MV-4-11 (cell line): ENCODE measurements around the gene TLE4.
"Not testable (repeated sequence)": the region's sequence is repeated elsewhere in the genome, so short reads cannot be mapped to it uniquely, and the experiment has no call there.

Experiments used
- DNase-seq: peaks from one replicate; lab custom pipeline; 2025; lab: John Stamatoyannopoulos, UW

Gene TLE4

DNA sequence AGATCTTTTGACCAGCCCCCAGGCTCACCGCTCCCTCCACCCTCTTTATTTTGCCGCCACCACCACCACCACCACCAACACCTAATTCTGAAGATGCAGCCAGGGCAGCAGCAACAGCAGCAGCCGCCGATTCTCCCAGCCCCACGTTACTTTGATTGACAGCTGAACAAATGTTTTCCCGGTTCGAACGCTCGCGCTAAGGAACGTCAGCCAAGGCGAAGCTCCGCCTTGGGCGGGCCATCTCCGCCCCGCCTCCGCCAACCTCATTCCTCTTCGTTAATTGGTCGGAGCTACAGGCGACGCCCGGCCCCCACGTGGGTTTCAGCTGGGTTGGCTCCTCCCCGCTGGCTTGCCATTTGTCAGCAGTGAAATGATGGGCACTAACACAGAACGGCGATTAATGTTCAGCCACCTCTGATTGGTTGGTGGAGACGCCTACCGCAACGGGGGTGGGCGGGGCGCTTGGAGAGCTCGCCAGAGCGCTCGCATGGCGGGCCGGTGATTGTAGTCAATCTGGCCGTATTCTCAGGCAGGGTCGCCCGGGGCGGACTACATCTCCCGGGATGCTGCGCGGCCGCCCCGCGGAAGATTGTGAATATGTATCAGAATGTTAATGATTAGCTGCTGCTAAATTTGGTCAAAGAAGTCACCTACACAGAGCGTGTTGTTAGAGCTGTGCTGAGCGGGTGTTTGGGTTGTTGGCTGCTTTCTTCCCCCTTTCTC is at the start of gene TLE4:
TSS of gene TLE4 (plus strand) at position 657 of the 723 bp plus-strand sequence. CDS start 826 bp downstream, outside the sequence.
- peak; percentile 100 for DNase-seq

DNA sequence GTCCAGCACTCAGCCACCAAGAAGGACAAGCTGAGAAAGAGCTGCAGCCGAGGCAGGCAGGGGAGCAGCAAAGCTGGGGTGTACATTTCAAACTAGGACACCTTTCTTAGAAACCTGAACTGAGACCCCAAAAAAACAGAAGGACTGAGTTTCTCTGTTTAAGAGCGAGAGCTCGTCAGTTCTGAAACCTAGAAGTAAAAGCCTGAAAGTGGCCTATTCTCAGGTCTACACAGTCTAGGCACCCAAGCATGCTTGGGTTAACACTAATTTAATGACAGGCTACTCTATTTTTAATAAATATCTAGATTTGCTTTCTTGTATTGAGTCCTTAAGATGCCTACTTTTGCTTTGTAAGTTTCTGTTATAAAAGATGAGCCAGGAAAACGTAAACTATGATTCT is 49.0 kb upstream of the TLE4 start:
- DNase-seq: no peak

DNA sequence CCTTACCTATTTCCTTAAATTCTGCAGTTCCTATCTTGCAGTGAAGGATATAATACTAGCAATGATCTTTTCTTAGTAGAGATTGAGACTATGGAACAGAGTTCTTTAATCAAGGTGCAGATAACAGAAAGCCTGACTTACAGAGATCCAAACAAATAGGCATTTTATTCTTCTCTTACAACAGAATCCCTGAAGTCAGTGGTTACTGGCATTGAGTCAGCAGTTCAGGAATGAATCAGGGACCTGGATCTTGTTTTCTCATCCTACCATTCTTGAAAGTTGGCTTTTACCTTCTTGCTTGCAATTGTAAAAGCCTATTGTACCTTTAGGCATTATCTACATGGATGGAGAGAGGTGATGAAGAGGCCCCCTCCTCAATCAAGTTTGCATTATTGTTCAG is 47.5 kb upstream of the TLE4 start:
- DNase-seq: no peak

DNA sequence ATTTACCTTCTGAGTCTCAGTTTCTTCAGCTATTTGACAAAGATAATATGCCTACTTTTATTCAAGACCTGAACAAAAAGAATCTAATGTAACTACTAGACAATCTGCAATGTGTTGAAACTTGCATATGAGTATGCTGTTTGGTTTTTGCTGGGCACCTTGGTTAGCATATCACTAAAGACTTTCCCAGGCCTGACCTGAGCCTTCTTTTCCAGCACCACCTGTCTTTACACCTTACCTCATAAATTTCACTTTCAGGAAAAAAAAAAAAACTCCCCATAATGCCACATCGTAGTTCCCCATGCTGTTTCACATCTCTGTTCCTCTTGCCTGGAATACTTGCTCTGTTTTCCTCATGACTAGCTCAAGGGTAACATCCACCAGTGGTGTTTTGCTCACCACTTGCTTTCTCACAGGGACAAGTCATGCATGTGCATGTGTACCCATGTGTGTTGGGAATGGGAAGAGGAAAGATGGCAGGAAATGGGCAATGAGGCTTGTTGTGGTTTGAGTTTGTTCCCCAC is 45.6 kb upstream of the TLE4 start:
- DNase-seq: no peak

DNA sequence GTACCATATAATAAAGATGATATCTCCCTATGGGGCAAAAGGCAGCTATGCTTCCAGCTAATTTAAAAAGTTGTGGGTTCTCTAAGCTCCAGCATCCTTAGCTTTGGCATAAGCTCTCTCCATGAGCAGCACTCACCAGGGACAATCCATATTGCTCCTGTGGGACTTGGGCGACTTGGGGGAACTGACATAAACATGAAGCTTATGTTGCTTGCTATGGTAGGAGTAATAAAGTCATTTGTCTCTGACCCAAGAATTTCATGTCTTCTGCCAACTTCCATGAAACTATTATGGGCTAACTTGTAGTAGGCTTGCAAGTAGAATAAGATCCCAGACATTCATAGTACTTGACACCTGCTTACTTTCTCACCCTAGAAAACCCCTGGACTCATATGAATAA is 36.2 kb upstream of the TLE4 start:
- DNase-seq: no peak

DNA sequence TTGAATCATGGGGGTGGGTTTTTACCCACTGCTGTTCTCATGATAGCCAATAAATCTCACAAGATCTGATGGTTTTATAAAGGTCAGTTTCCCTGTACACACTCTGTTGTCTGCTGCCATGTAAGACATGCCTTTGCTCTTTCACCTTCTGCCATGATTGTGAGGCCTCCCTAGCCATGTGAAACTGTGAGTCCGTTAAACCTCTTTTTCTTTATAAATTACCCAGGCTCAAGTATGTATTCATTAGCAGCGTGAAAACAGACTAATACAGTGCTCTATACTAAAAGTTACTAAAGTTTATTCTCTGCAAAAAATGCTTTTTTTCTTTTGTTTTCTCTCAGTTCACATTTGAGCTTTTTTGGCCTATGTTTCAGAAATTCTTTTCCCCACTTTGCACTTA is 33.9 kb upstream of the TLE4 start:
- no peak for DNase-seq

DNA sequence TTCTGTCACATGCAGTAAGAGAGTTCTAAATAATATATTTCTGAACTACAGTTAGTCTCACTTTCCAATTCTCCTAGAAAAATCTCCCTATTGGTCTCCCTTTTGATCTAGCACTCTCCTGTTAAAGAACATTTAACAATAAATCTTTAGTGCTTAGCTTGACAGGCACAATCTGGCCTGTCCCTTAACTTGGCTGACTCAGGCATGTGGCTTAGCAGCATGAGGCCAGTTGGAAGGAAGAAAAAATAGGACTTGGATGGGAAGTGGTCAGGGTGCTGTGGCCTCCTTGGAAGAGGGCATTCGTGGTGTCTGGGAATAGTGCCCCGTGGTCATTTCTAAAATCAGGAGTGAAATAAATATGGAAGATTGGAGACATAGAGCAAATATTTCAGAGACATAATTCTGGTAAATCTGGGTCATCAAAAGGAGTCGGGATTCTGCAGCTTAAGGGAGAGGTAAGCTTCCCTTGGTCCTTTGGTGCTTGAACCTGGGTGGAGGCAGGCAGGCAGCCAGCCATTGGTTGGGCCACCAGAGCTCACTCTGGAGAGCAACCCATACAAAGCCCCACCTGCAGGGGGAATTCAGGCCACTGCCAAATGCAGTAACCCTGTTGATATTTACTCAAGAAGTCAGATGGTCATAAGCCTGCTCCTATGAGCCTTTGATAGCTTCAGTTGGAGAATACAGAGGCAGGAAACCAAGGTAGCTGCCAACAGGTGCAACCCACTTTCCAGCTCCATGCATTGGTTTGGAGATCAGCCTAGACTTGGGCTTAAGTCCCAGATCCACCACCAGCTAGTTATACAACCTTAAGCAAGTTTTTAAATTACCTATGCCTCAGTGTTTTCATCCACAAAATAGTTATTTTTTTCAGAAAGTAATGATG is 28.8 kb upstream of the TLE4 start:
- no peak for DNase-seq

DNA sequence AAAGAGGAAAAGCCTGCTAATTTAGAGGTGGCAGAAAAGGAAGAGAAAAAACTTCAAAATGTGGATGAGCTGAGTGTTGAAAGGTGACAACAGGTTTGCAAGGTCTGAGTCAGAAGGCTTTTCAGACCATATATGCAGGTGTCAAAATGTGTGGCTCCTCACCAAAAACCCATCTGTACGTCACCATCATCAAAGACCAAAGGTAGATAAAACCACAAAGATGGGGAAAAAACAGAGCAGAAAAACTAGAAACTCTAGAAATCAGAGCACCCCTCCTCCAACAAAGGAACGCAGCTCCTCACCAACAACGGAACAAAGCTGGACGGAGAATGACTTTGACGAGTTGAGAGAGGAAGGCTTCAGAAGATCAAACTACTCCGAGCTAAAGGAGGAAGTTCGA is 27.4 kb upstream of the TLE4 start:
- DNase-seq: not testable (repeated sequence)

DNA sequence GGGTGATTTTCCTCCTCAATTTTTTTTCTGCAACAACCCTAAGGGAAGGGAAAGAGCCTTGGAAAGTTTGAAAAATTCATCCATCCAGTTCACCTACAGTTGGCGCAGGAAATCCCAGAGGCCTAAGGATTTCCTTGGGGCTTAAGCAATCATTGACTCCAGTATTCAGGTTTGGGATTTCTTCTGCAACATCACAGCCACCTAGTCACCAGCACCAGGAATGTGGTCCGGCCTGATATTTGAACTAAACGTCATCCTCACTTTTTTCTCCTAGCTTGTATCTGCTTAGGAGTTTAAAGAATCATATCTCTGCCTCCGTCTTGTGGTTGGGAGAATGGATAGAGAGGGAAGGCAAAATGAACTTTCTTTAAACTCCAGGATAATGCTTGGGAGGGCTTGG is 20.2 kb upstream of the TLE4 start:
- no peak for DNase-seq

DNA sequence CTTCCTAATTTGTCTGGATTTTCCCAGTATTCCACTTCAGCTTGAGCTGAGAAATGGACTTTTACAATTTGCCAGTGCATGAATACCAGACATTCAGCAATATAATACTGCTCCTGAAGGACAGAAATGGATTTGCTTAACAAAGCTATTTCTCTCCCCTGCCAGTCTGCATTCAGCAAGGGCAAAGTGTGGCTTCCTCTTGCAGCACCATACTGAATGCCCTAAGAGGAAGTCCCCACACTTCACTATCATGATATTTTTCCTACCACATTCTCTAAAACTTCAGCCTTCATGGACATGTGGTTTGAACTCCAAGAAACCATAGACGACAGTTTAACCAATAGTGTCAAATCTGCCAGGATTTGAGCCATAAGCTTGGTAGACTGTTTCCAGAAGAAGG is 19.8 kb upstream of the TLE4 start:
- DNase-seq: peak; percentile 84

DNA sequence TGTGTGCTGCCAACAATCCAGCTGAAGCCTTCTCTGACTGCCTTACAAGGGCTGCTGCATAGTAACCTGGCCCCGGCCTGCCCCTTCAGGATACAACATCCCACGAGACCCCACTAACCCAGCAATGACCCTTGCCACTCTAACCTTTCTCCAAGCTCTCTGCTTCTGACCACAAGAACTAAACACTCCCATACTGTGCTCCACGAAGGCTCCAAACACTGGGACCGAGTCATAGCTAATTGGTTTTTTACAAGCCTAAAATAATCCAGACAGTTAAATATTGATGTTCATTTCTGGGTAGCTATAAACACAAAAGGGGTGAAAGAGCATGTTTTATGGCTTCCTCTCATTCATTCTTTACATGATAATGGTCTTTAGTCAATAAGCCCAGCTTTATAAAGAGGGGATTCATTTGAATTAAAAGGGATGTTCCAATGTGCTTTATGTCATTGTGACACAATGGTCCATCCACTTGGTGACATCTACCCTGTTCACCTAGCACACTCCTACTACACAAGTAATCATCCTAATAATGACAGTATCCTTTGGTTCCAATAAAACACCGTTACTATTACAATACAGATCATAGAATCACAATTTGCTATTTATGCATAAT is 16.2 kb upstream of the TLE4 start:
- DNase-seq: no peak

DNA sequence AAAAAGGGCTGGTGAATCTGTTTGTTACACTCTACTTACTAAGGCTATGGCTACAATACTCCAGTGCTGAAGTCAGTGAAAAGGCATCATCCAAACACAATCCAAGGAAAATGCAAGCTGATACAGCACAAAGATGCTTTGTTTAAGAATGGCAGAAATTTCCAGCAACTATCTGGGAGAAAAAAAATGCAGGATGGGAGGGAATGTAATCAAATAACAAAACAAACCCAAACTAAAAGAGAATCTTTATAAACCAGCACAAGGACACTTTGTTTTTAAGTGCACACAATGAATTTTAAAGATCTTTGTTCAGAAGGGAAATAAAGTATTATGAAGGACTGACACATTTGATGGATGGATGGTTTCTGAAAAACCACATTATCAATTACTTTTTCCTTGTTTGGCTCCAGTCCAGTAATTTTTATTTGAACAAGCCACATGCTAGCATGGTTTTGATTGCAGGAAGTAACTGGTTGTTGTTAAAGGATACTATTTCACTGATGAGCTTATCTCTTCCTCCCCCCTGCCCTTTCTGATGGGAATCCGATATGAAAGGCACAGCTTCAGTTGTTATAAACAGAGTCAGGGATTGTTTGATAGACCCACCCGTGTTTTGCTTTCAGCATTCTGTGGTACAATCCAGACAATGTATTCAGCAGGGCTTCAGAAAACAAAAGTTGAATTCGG is 12.1 kb upstream of the TLE4 start:
- DNase-seq: no peak

DNA sequence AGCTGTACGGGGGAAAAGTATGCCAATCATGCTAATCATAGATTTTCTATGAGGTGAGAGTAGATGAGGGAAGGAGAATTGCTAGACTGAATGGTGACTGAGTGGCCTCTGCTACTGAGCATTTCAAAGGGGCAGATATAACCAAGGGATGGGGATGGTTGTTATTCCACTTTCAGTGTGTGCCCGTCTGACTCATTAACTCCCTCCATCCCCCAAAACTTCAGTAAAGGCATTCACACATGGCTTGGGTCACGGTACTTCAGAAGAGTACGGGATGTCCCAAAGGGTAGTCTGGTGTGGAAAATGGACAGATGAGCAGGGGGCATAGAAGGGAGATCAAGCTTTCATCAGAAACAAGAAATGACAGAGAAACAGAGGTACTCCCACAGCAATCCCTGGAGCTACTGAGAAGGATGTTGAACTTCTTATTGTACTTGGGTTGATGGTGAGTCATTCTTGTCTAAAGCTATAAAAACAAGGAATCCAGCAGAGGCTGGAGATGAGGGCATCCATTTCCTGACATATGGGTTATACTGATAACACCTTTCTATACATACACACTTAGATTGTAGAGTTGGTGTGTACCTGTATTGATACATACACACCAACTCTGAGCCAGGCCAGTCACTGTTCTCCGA is 8.9 kb upstream of the TLE4 start:
- no peak for DNase-seq

DNA sequence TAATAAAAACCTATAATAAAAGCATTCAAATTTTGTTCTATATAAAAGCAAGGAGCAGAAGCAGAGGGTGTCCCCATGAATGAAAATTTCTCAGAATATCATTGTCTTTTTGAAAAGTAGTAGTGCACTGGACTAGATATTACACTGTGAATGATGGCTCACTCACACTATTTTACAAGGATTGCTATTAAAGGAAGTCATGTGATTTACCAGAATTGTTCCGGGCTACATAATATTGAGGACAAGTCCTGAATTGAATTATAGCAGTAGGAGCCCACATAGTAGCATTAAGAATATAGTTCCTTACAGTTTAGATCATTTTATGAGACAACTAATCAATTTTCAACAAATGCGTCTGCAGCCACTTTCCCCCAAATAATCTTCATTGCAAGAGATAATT is 7.7 kb upstream of the TLE4 start:
- DNase-seq: no peak

DNA sequence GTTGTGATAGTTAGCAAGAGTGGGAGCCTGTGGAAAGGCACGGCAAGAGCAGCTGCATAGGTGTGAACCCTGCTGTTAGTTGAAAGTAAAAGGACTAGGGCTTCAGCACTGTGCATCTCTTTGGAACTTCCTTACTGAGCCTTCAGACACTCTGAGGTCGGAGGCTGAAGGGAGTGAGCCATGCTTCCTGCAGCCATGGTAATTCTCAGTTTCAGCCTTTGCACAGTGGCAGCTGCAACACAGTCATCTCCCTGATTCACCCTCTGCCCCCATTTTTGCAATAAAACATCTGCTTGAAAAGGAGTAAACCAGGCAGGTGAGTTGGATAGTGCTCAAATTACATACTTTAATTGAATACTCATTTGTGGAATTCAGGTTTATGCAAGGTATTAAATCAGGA is 6.5 kb upstream of the TLE4 start:
- peak; percentile 58 for DNase-seq

DNA sequence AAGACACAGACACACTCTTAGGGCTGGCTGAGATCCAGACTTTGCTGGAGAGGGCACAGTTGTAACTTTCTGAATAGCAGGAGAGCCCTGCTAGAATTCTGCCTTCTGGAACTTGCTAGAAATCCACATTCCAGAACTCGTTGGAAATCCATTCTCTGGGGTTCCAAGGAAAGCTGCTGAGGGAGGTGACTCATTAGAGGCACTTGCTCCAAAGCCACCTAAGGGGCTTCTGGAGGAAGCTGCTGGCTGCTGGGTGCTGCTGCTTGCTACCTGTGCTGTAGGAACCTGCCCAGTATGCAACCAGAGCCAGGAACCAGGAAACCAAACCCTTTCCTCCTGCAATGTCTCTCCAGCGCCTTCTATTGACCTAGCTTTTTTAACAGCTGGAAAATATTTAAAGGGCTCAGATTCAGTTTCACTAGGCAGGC is 4.1 kb upstream of the TLE4 start:
- peak; percentile 23 for DNase-seq

DNA sequence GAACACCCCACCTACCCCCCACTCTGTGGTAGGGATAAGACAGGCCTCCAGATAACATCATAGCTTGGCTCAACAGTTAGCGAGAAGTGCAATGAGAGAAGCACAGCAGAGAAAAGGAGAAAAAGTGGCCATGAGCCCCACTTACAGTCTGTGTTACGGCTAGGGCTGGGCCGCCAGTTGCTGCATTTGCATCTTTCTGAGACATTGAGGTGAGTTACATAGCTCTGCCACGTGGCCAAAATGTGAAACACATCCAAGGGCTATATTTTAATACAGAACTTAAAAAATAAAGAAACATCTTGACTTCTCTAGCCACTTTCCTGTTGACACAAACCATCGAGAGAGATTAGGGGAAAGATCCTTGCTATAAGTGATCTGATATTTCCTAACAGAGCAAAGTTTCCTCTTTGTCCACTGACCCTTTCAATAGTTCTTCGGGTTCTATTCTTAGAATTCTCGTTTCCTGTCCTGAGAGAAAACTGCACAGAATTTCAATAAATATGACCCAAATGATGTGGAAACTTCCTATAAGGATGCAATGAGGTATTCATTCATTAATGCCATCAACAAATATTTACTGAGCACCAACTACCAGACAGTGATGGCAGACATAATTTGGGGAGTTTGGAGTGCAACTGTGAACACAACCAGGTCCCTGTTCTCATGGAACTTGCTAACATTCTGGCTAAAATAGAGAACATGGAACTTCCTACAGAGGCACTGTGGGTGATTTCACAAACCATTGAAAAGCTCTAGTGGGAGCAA is 3.2 kb upstream of the TLE4 start:
- DNase-seq: peak; percentile 91

DNA sequence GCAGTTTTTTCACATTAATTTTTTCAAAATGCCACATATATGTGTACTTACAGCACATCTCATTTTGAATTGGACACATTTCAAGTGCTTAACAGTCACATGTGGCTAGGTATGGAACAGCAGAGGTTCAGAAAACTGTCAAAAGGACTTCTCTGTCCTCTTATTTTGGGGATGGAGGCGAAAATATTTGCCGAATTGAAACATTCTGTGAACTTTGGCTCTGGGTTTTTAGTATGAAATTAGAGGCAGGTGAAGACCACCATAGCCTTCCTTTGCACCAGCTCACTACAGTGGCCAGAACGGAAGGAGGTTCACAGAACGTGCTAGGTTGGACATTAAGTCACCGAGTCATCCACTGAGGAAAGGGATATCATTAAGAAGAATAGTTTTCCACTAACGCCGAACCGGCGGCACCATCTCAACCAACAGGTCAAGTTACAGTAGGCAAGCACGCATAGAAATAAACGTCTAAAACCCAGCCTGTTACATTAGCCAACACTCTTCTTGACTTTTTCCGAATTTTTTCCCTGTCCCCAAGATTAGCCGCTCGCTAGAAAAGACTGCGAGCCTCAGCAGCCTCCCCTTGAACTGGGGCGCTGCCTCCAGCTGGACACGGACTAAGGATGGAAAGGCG is 1.8 kb upstream of the TLE4 start:
- no peak for DNase-seq

DNA sequence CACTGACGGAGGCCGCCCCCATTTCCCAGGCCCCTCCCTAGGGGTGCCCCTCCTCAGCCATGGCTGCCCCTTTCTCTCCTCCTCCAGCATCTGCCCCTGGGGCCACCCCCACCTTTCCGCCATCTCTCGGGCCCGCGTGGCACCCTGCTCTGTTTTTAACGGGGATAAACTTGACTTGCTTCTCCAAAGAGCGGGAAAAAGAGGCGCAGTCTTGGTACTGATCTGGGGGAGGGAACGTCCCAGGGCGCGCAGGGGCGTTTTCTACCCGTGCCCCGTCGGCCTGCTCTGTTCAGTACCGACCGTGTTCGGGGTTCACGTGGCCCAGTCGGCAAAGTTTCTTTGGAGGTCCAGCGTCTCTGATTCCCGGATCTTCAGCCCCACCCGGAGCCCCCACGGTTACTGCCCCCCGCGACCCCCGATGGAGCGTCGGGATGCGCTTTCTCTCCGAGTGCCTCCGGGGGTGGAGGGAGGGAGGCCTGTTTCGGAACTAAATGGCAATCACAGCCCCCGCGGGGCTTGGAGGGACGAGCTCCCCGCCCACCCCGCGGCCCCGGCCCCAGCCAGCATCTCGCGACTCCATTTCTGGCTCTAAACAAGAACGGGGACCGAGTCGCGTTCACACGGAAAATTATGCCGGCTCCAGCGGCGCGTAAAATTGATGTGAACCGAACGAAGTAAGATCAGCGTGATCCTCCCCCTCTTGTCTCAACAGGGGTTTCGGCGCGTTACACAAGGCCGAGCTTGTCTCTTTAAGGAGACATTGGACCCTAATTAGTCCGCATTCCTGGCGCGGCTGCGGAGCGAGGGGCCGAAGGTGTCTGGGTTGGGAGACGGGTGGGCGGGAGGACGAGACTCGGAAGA is 1.1 kb upstream of the TLE4 start:
- DNase-seq: no peak
